Measurements from ENCODE around the gene CDC34. TPM values are rescaled to one million over a fixed set of nuclear protein-coding genes. Genes with fewer than 3 reads are reported as not detected.

The CDC34 gene
- total RNA-seq, 1 experiment from 2014 or later, result 112 TPM

DNA sequence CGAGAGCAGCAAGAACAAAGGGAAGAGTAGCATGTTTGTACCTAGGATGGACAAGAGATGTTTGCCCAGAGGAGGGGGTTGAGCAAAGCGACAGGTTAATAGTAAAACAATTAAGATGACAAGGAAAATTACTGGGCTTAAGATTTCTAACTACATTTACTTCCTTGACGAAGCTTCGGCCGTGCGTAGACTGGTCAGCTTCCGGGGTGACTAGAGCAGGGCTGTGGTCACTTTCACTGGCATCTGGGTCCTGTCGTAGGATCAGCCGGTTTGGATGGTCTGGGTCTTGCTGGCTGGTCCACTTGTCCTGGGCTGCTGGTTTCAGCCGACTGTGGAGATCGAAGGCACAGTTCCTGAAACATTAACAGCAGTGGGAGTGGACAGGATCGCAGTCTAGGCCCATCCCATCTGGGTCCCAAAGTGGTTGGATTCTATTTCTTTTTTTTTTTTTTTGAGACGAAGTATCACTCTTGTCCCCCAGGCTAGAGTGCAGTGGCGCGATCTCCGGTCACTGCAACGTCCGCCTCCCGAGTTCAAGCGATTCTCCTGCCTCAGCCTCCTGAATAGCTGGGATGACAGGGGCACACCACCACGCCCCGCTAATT lies 35.8 kb downstream of the CDC34 start:
- Histone ChIP-seq H2BK120ac (ENCODE audit: low read depth, low read length, poor library complexity, severe bottlenecking) (no peak overlapping the region), H2AFZ (ENCODE audit: low read length) (no peak overlapping the region), H2AK5ac (ENCODE audit: insufficient read length, low read length) (no peak overlapping the region), H3K4me1 (ENCODE audit: insufficient read depth, low read length) (no peaks in the 10 kb centered on the region; the same call in 1 of the 2 replicates), H3K23me2 (ENCODE audit: insufficient read length, low read depth, low read length, poor library complexity, severe bottlenecking) (peaks cover 7% of the 10 kb centered on the region), H2BK12ac (ENCODE audit: insufficient read length, low read depth, low read length) (no peak overlapping the region), H3K18ac (ENCODE audit: insufficient read length, low read depth, low read length) (no peak overlapping the region), H3K79me1 (ENCODE audit: insufficient read depth, low read depth, low read length, poor library complexity, severe bottlenecking) (no peaks in the 10 kb centered on the region), H2BK20ac (ENCODE audit: low read depth, low read length, poor library complexity, severe bottlenecking) (no peak overlapping the region), H3T11ph (ENCODE audit: low read length) (no peak overlapping the region), H3K56ac (ENCODE audit: insufficient read length, low read depth, low read length) (no peak overlapping the region), H2BK15ac (ENCODE audit: low read depth, low read length) (no peak overlapping the region), H3K27me3 (ENCODE audit: insufficient read depth, low read length) (no peaks in the 10 kb centered on the region), H3K14ac (ENCODE audit: insufficient read depth, low read length) (no peak overlapping the region), H2BK5ac (ENCODE audit: insufficient read length, low read length) (no peak overlapping the region), H3K4me2 (ENCODE audit: insufficient read depth, insufficient read length, low read length) (no peak overlapping the region), H3K9me3 (ENCODE audit: control insufficient read depth, low read depth, low read length) (no peaks in the 10 kb centered on the region), H4K8ac (replicated peaks; ENCODE audit: insufficient read length, low read depth, low read length) (no peak overlapping the region), H3K79me2 (ENCODE audit: insufficient read depth, low read length) (no peaks in the 10 kb centered on the region), H3K23ac (ENCODE audit: insufficient read length, low read depth, low read length) (no peak overlapping the region), H3K9ac (ENCODE audit: extremely low read depth, insufficient read length, low read length) (no peak overlapping the region), H4K91ac (ENCODE audit: insufficient read length, low read depth, low read length) (no peak overlapping the region), H3K4ac (ENCODE audit: low read depth, low read length) (no peak overlapping the region), H4K5ac (ENCODE audit: insufficient read length, low read depth, low read length) (no peak overlapping the region), H4K20me1 (ENCODE audit: control insufficient read depth, insufficient read depth, insufficient read length) (no peaks in the 10 kb centered on the region), H3K27ac (ENCODE audit: insufficient read length, low read depth, low read length) (no peak overlapping the region)
- H3K9me3 Mint-ChIP-seq, result peaks cover 21% of the 10 kb centered on the region in 2 experiments
- DNase-seq, result no peak
- H3K27ac Mint-ChIP-seq, result no peak overlapping the region; a peak in 1 of 7 replicates
- TF ChIP-seq, protein P1, sequence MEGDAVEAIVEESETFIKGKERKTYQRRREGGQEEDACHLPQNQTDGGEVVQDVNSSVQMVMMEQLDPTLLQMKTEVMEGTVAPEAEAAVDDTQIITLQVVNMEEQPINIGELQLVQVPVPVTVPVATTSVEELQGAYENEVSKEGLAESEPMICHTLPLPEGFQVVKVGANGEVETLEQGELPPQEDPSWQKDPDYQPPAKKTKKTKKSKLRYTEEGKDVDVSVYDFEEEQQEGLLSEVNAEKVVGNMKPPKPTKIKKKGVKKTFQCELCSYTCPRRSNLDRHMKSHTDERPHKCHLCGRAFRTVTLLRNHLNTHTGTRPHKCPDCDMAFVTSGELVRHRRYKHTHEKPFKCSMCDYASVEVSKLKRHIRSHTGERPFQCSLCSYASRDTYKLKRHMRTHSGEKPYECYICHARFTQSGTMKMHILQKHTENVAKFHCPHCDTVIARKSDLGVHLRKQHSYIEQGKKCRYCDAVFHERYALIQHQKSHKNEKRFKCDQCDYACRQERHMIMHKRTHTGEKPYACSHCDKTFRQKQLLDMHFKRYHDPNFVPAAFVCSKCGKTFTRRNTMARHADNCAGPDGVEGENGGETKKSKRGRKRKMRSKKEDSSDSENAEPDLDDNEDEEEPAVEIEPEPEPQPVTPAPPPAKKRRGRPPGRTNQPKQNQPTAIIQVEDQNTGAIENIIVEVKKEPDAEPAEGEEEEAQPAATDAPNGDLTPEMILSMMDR (conservative IDR thresholded peaks at IDR 0.05), result no peak
- no peak overlapping the region for H3K4me3 Mint-ChIP-seq
- H3K36me3 Mint-ChIP-seq (ENCODE audit: insufficient read depth in 1 of 3, low read depth in 3 of 3), result peaks cover 7 to 15% (median 10%) of the 10 kb centered on the region in 3 experiments
- no CpG with 5 or more reads among the region's 22 CpGs for WGBS (ENCODE audit: extremely low coverage, insufficient read length, low lambda C conversion rate)
- peaks cover 27% of the 10 kb centered on the region for H3K27me3 Mint-ChIP-seq (ENCODE audit: low read depth)
- peaks cover 12 to 17% of the 10 kb centered on the region in 2 experiments for H3K4me1 Mint-ChIP-seq

All from H9 (cell line).